GM03348 (cell line): ENCODE measurements around the gene EXD3.
"Not testable (repeated sequence)": the region's sequence is repeated elsewhere in the genome, so short reads cannot be mapped to it uniquely, and the experiment has no call there.

Experiments
- DNase-seq: peaks from one replicate; pipeline ENCODE4 v3.0.0; 2012; ENCODE audit warnings: low spot score

The EXD3 gene

GRCh38 chr9:137379761-137380161 is 43.2 kb downstream of the EXD3 start:
- no peak for DNase-seq

GRCh38 chr9:137378688-137379410 is 44.1 kb downstream of the EXD3 start:
- not testable (repeated sequence) for DNase-seq

GRCh38 chr9:137376386-137376785 is 46.6 kb downstream of the EXD3 start:
- no peak for DNase-seq

GRCh38 chr9:137375321-137376058 is 47.5 kb downstream of the EXD3 start:
- DNase-seq, result no peak

- no peak for DNase-seq
These were observed 48.7 kb downstream of the EXD3 start for GRCh38 chr9:137374131-137374845.

GRCh38 chr9:137373611-137373980 is 49.4 kb downstream of the EXD3 start:
- no peak for DNase-seq

DNA sequence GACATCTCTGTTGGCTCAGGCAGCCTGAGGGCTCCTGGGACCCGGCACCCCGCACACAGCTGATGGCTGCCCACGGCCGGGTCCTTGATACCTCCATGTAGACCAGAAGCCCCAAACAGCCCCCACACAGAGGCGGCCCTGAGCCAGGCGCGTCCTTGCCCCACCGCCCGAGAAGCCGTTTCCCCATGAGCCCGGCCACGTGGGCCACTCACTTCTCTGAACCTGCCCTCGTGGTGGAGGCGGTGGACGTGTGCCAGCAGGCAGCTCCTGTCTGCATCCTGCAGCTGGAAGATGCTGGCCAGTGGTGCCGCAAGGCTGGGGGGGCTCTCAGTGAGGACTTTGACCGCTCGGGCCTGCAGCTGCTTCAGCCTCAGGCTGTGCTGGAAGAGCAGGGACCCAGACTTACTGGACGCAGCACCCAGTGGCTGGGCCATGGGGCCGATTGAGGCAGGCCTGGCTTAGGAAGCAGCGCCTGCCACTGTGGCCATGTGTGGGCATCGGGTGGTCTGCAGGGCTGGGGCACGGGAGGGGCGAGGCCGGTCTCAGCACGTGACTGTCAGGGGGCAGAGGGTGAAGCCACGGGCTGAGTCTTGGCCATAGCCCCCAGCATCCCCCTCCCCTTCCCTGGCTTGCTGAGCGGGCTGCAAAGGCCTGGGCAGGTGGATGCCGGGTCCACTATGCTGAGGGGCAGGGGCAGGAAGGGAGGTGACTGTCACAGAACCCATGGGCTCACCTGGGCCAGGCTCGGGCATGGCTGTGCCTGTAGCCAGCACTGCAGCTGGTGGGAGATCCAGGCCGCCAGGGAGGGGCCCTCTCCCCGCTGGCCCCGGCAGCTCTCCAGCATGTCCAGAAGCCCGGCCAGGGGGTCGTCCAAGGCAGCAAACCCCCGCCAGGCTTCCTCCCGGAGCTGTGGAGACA is 50.0 kb downstream of the EXD3 start:
- DNase-seq, result no peak

DNA sequence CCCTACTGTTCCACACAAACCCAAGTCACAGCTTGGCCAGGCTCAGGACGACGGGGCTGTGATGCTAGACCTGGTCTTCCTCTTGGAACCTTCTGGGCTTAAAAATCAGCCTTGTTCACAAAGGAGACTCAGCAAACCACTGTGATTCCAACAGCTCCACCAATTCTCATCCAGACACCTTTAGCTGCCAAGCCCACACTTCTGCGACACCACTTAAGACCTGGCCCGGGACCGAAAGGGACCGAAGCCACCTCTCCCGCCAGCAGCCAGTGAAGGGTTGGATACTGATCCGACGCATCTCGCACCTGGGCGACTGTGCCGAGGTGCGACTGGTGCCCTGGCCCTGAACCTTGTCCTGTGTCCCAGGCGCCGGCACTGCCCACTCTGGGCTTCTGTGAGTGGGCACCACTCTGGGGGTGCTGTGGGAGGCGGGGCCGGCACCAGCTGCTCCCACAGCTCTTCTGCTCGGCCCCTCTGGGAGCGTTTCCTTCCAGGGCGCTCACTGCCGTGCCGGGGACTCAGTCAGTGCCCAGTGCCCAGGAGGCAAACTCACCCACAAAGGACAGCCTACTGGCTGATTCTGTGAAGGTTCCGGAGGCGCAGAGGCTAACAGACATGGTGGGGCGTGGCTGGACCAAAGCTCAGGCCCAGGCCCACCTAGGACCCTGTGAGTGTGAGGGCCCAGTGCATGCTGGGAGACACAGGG is 50.9 kb downstream of the EXD3 start:
- no peak for DNase-seq

GRCh38 chr9:137371521-137371941 is 51.4 kb downstream of the EXD3 start:
- DNase-seq, result no peak

- no peak for DNase-seq
These were observed 52.0 kb downstream of the EXD3 start for GRCh38 chr9:137370865-137371520.

DNA sequence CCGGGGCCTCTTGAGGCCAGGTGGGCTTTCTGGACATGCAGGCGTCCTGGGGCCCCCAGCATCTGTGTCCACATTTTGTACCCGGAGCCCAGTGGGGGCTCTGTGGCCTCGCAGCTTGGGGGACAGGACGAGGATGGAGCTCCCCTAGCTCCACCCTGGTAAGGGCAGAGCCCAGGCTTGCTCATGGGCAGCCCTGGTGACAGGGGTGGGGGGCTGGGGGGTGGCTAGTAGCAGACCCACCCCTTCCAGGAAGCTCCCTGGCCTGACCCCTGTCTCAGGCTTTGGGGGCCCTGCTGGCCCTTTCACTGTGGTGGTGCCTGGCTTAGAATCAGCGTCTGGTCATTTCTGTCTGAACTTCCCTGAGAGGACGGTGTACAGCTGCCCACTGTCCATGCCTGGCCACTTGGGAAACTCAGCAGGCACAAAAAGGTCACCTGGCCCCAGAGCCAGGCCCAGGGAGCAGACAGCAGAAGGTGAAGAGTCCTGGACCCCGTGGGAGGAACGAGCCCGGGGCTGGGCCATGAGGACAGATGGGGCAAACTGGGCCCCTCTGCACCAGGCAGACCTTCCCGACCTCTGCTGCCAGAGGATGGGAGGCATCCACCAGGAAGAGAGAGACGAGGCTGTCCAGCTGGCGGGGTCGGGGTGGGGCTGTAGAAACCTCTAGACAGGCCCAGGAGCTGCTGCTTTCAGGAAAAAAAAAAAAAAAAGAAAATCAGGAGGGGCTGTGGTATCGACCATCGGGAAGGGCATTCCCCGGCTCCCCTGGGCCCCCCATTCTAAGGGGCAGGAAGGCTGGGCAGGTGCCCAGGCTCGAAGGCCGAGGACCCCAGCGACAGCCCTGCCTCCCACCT is 52.8 kb downstream of the EXD3 start:
- no peak for DNase-seq

- no peak for DNase-seq
These were observed 53.7 kb downstream of the EXD3 start for GRCh38 chr9:137369061-137369787.

GRCh38 chr9:137368431-137369035 is 54.4 kb downstream of the EXD3 start:
- no peak for DNase-seq

DNA sequence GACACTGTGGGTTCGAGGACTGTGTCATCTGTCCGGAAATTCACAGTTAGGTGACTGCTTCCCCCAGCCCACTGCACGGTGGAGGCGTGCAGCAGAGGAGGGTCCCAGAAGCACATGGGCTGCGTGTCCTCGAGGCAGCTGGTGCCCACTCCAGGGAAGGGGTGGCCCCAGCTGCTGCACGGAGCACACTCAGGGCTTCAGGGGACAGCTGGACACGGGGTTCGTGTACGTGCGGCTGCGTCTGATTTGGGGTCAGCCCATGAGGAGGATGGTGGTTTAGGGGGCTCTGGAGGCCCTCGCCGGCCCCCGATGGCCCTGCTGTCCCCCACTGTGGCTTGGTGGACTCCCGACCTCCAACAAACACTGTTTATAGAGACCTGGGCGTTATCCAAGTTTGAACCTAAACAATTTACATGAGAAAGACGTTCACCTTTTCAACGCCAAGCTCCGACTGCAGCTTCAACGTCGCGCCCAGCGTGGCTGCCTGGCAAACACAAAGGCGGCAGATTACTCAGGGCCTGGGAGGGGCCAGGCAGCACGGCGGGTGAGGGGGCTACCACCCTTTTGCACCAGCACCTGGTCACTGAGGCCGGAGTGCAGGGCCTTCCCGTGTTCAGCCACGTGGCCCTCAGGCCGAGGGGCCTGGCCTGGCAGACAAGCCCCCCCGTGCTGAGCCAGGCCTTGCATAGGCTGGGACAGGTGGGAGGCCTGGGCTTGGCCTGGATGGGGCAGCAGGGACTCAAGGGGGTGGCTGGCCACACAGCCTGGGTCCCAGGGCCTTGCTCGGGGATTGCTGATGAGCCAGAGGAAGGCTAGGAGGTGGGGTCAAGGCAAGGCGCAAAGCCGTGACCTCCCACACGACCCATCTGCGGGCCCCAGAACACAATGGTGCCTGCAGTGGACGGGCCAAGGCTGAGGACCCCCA is 55.2 kb downstream of the EXD3 start:
- DNase-seq, result no peak

- no peak for DNase-seq
These were observed 56.0 kb downstream of the EXD3 start for GRCh38 chr9:137366891-137367381.

DNA sequence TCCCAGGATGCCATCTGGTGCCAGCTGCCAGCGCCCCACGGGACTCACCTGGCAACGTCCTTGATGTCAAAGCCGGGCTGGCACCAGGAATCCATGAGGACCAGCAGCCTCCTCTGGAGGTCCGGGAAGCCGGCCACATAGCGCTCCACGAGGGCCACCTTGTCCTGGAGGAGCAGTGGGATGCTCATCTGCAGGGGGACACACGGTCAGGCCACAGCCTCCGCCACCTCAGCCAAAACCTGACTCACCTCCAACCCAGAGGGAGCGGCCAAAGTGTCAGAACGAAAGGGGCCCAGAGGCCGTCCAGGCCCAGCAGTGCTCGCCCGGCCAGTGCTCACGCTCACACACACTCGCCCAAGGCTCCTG is 56.5 kb downstream of the EXD3 start:
- no peak for DNase-seq
